Measurements from ENCODE around the gene KLK14. TPM values are rescaled to one million over a fixed set of nuclear protein-coding genes. Genes with fewer than 3 reads are reported as not detected.

Gene KLK14
- total RNA-seq, 1 donor from 2014 or later, result not detected

DNA sequence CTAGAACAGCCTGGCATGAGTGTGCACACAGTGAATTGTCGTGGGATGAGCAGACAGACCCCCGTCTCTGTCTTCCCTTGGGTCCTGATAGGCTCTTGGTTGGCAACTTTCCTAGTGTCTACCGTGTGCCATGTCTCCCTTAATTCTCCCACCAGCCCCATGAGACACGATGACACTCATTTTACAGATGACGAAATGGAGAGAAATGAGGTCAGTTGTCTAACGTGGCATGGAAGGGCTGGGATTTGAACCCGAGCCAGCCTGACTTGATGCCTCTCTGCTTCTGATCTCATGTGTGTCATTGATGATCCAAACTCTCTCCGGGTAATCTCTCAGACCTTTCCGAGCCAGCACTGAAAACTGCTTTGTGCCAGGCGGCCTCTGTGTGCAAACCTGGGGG is 8.4 kb upstream of the KLK14 start:
- no peak for DNase-seq (ENCODE audit: low read depth)
- Histone ChIP-seq H3K27me3 (ENCODE audit: control insufficient read depth, insufficient read depth, low read length) (no peaks in the 10 kb centered on the region), H3K36me3 (ENCODE audit: control insufficient read depth, insufficient read depth, low read length) (no peaks in the 10 kb centered on the region), H3K4me3 (ENCODE audit: low read depth, low read length) (no peak overlapping the region)
- TF ChIP-seq, protein P1, sequence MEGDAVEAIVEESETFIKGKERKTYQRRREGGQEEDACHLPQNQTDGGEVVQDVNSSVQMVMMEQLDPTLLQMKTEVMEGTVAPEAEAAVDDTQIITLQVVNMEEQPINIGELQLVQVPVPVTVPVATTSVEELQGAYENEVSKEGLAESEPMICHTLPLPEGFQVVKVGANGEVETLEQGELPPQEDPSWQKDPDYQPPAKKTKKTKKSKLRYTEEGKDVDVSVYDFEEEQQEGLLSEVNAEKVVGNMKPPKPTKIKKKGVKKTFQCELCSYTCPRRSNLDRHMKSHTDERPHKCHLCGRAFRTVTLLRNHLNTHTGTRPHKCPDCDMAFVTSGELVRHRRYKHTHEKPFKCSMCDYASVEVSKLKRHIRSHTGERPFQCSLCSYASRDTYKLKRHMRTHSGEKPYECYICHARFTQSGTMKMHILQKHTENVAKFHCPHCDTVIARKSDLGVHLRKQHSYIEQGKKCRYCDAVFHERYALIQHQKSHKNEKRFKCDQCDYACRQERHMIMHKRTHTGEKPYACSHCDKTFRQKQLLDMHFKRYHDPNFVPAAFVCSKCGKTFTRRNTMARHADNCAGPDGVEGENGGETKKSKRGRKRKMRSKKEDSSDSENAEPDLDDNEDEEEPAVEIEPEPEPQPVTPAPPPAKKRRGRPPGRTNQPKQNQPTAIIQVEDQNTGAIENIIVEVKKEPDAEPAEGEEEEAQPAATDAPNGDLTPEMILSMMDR (IDR thresholded peaks at IDR 0.05; ENCODE audit: insufficient read depth, low read length, poor library complexity, severe bottlenecking), result no peak

DNA sequence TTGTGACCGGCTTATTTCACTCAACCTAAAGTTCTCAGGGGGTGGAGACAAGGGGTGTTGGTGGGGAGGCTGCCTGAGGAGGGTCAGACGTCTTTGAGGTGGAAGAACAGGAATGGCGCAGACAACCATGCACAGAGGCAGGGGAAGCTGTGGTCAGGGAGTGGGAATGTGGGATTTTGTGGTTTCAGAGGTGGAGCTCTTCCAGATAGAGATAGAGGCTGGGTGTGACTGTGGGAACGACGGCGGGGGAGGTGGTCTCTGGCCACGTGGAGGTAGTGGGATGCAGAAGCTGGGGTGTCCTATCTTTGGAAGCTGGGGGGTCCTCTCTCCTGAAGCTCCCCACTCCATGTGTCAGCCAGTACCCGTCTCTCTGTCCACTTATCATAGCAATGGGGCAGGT is 7.8 kb upstream of the KLK14 start:
- no peak for DNase-seq (ENCODE audit: low read depth)
- H3K27me3 ChIP-seq (ENCODE audit: control insufficient read depth, insufficient read depth, low read length), result no peaks in the 10 kb centered on the region
- no peak overlapping the region for H3K4me3 ChIP-seq (ENCODE audit: low read depth, low read length)
- no peaks in the 10 kb centered on the region for H3K36me3 ChIP-seq (ENCODE audit: control insufficient read depth, insufficient read depth, low read length)
- TF ChIP-seq, protein P1 (IDR thresholded peaks at IDR 0.05; ENCODE audit: insufficient read depth, low read length, poor library complexity, severe bottlenecking), result no peak

DNA sequence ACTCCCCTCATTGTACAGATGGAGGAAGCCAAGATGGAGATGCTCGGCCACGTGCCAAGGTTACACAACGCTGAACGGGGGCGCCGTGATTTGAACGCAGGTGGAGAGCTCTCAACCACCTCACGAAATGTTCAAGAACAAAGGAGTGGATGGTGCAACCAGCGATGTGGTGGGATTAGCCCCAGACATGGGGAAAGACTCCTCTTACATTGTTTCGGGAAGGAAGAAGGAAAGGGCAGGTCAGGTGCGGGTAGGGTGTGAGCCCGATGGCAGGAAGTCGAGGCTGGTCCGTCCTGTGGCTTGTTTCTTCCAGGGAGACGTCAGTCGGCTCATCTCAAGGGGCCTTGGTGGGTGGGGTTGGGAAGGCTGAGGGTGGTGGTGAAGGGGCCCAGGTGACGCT is 7.1 kb upstream of the KLK14 start:
- no peak for DNase-seq (ENCODE audit: low read depth)
- TF ChIP-seq, protein P1 (IDR thresholded peaks at IDR 0.05; ENCODE audit: insufficient read depth, low read length, poor library complexity, severe bottlenecking), result no peak
- Histone ChIP-seq H3K4me3 (ENCODE audit: low read depth, low read length) (no peak overlapping the region), H3K27me3 (ENCODE audit: control insufficient read depth, insufficient read depth, low read length) (no peaks in the 10 kb centered on the region), H3K36me3 (ENCODE audit: control insufficient read depth, insufficient read depth, low read length) (no peaks in the 10 kb centered on the region)

DNA sequence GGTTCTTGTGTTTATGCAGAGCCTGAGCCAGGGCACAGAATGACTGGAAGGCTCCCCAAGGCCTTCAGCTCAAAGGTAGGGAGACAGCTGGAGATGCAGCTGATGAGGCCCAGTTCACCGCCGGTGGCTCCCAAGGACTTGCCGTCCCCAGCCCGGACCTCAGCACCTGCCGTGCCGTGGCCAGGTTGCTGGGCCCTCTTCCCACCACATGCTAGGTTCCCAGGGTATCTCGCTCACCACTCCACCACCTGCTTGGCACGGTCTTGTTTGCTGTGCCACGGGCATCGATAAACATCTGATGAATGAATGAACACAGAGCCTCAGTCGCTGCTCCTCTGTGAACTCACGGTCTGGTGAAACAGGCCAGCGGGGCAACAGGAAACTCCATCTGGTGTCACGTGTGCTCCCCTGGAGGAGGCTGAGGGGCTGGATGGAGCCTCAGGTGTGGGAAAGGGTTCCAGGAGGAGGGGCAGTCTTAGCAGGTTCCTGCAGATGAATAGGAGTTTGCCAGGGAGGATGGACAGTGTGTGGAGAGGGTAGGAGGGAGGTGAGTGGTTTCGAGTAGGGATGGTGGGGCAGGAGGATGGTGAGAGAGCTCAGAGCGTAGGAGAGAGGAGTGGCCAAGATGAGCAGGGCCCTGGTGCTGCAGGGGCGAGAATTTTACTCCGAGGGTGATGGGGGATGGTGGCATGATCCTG is 3.6 kb upstream of the KLK14 start:
- H3K27me3 ChIP-seq (ENCODE audit: control insufficient read depth, insufficient read depth, low read length), result peaks cover 2% of the 10 kb centered on the region
- H3K36me3 ChIP-seq (ENCODE audit: control insufficient read depth, insufficient read depth, low read length), result no peaks in the 10 kb centered on the region
- TF ChIP-seq, protein P1 (IDR thresholded peaks at IDR 0.05; ENCODE audit: insufficient read depth, low read length, poor library complexity, severe bottlenecking), result no peak
- DNase-seq (ENCODE audit: low read depth), result no peak
- H3K4me3 ChIP-seq (ENCODE audit: low read depth, low read length), result no peak overlapping the region

DNA sequence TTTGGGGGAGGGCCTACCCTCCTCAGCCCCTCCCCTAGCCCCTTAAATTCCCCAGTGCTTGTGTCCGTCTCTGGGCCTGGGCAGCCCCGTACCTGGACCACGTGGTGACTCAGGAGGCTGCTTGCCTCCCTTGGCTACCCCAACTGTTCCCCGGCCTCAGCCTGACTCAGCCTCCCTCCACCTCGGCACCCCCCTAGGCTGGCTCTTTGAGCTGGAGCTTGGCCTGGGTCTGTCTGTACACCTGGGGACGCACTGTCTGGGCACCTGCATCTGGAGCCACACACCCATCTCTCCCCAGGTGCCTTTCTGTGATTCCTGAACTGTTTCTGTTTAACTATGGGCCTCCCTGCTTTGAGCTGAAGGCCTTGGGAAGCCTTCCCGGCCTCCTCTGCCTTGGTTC is 1.8 kb upstream of the KLK14 start:
- no peaks in the 10 kb centered on the region for H3K36me3 ChIP-seq (ENCODE audit: control insufficient read depth, insufficient read depth, low read length)
- no peak for DNase-seq (ENCODE audit: low read depth)
- no peak overlapping the region for H3K4me3 ChIP-seq (ENCODE audit: low read depth, low read length)
- peaks cover 2% of the 10 kb centered on the region for H3K27me3 ChIP-seq (ENCODE audit: control insufficient read depth, insufficient read depth, low read length)
- TF ChIP-seq, protein P1 (IDR thresholded peaks at IDR 0.05; ENCODE audit: insufficient read depth, low read length, poor library complexity, severe bottlenecking), result no peak

DNA sequence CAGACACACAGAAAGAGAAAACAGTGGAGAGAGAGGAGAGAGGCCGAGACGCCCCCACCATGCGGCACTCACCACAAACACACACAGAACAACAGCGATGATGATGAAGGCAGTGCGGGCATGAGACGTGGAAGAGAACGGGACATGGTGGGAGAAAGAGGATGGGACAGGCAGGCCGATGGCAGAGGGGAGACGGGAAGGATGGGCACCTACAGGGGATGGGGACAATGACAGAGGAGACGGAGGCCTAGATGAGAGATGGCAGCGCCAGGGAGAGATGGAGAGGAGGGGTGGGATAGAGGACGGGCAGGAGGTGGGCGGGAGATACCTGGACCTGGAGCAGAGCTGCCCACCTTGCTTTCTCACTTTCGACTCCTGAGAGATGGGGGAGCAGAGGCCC is 1.1 kb upstream of the KLK14 start:
- TF ChIP-seq, protein P1 (IDR thresholded peaks at IDR 0.05; ENCODE audit: insufficient read depth, low read length, poor library complexity, severe bottlenecking), result no peak
- no peak for DNase-seq (ENCODE audit: low read depth)
- Histone ChIP-seq H3K36me3 (ENCODE audit: control insufficient read depth, insufficient read depth, low read length) (no peaks in the 10 kb centered on the region), H3K27me3 (ENCODE audit: control insufficient read depth, insufficient read depth, low read length) (peaks cover 2% of the 10 kb centered on the region), H3K4me3 (ENCODE audit: low read depth, low read length) (no peak overlapping the region)

Measured in kidney epithelial cell (primary cell).